BE2C (cell line): ENCODE data around the gene CASKIN1.

Source experiments
- DNase-seq: peaks from one replicate; pipeline ENCODE4 v3.0.0-alpha.2; 2020
- H3K27me3 ChIP-seq: fragments of 250-450 bp; sonication (Bioruptor Pico); 2 replicates; pipeline ENCODE4 v1.5.1; 2020; ENCODE audit warnings: mild to moderate bottlenecking
- H3K36me3 ChIP-seq: fragments of 250-450 bp; sonication (Bioruptor Pico); 2 replicates; pipeline ENCODE4 v1.5.1; 2020; ENCODE audit warnings: mild to moderate bottlenecking
- H3K4me1 ChIP-seq: fragments of 250-450 bp; sonication (Bioruptor Pico); 2 replicates; pipeline ENCODE4 v1.5.1; 2020
- H3K4me3 ChIP-seq: 2 replicates; pipeline ENCODE4 v1.5.1; 2011; ENCODE audit warnings: low read depth, low read length
- H3K9me3 ChIP-seq: fragments of 250-450 bp; sonication (Bioruptor Pico); 2 replicates; pipeline ENCODE4 v1.5.1; 2020
- CTCF ChIP-seq: IDR thresholded peaks from 2 replicates; pipeline ENCODE4 v1.5.1; 2012; ENCODE audit warnings: mild to moderate bottlenecking, low read depth, low read length

Gene CASKIN1

GRCh38 chr16:2208308-2208707, 11.9 kb upstream of the CASKIN1 start:
- peaks cover 21% of the 10 kb centered on the region for H3K4me1 ChIP-seq
- DNase-seq, result no peak

GRCh38 chr16:2207872-2208271, 11.5 kb upstream of the CASKIN1 start:
- no peaks in the 10 kb centered on the region for H3K27me3 ChIP-seq
- peaks cover 20% of the 10 kb centered on the region for H3K4me1 ChIP-seq
- no peak overlapping the region for H3K4me3 ChIP-seq
- peaks cover 46% of the 10 kb centered on the region for H3K36me3 ChIP-seq
- DNase-seq, result no peak
- H3K9me3 ChIP-seq, result no peaks in the 10 kb centered on the region
- no peak for TF ChIP-seq CTCF

More at GRCh38 chr16:2208308-2208707, 11.9 kb upstream of the CASKIN1 start:
- no peak for TF ChIP-seq CTCF
- Histone ChIP-seq H3K36me3 (peaks cover 47% of the 10 kb centered on the region), H3K9me3 (no peaks in the 10 kb centered on the region), H3K4me3 (no peak overlapping the region), H3K27me3 (no peaks in the 10 kb centered on the region)

- Histone ChIP-seq H3K36me3 (peaks cover 36% of the 10 kb centered on the region), H3K9me3 (no peaks in the 10 kb centered on the region)
- TF ChIP-seq CTCF, result no peak
Measured at GRCh38 chr16:2206780-2207433, 10.5 kb upstream of the CASKIN1 start.

GRCh38 chr16:2206420-2206779, 10.0 kb upstream of the CASKIN1 start:
- H3K9me3 ChIP-seq, result no peaks in the 10 kb centered on the region

More at GRCh38 chr16:2206780-2207433, 10.5 kb upstream of the CASKIN1 start:
- no peak for DNase-seq
- no peak overlapping the region for H3K4me3 ChIP-seq
- H3K27me3 ChIP-seq, result no peaks in the 10 kb centered on the region
- peaks cover 13% of the 10 kb centered on the region for H3K4me1 ChIP-seq

GRCh38 chr16:2205967-2206313, 9.5 kb upstream of the CASKIN1 start:
- TF ChIP-seq CTCF, result no peak
- Histone ChIP-seq H3K9me3 (no peaks in the 10 kb centered on the region), H3K36me3 (peaks cover 36% of the 10 kb centered on the region), H3K27me3 (no peaks in the 10 kb centered on the region), H3K4me3 (peak overlapping the region; percentile 80), H3K4me1 (peaks cover 11% of the 10 kb centered on the region)
- DNase-seq, result no peak

More at GRCh38 chr16:2206420-2206779, 10.0 kb upstream of the CASKIN1 start:
- Histone ChIP-seq H3K4me3 (peak overlapping the region; percentile 80), H3K4me1 (peaks cover 13% of the 10 kb centered on the region), H3K27me3 (no peaks in the 10 kb centered on the region), H3K36me3 (peaks cover 36% of the 10 kb centered on the region)
- no peak for DNase-seq
- TF ChIP-seq CTCF, result no peak

- H3K27me3 ChIP-seq, result no peaks in the 10 kb centered on the region
- H3K36me3 ChIP-seq, result peaks cover 36% of the 10 kb centered on the region
- DNase-seq, result peak; percentile 90
- peak within 1 kb of the TSS; percentile 80 for H3K4me3 ChIP-seq
- no peaks in the 10 kb centered on the region for H3K9me3 ChIP-seq
- peaks cover 9% of the 10 kb centered on the region for H3K4me1 ChIP-seq
- peak; percentile 20; the same call in 1 of the 2 replicates for TF ChIP-seq CTCF
Measured at GRCh38 chr16:2205104-2205966, 8.9 kb upstream of the CASKIN1 start, which contains the start of gene MLST8. Gene MLST8, plus strand, starts transcription at chr16:2205454. Its CDS starts 632 bp downstream, at chr16:2206086.
